Mammary epithelial cell (primary cell): ENCODE data around the gene BIK.

ENCODE experiments used
- EZH2 ChIP-seq: IDR thresholded peaks from 2 replicates; pipeline ENCODE4 v1.6.1; 2012; ENCODE audit warnings: low read length, inconsistent platforms, borderline replicate concordance
- TF ChIP-seq, protein P1 (sequence below), 2 donors: IDR thresholded peaks in 1 of 2; conservative IDR thresholded peaks in 1 of 2; 2 replicates each; pipeline ENCODE4 v1.5.1; 2011 to 2012; ENCODE audit warnings: inconsistent platforms in 2 of 2, low read length in 2 of 2, mild to moderate bottlenecking in 2 of 2, control low read depth in 1 of 2, low read depth in 1 of 2; ENCODE audit not compliant: insufficient read depth in 1 of 2; ENCODE audit errors: extremely low read depth in 1 of 2

DNA sequence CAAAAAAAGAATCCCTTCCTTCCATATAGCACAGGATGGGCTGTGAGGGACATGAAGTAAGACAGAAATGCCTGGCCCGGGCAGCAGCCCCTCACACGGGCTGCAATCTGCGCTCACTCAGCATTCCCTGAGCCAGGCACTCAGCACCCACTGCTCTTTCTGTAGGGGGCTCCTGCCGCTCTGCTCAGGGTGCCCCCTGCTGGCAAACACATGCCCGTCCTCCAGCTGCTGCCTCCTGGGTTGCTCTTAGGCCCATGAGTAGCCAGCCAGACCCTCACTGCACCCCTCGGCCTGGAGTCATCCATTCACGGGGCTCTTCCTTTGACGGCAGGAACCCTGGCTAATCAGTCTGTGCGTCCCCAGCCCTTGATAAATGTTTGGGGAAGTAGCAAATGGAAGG, 25.7 kb downstream of the BIK start:
- TF ChIP-seq, protein P1, sequence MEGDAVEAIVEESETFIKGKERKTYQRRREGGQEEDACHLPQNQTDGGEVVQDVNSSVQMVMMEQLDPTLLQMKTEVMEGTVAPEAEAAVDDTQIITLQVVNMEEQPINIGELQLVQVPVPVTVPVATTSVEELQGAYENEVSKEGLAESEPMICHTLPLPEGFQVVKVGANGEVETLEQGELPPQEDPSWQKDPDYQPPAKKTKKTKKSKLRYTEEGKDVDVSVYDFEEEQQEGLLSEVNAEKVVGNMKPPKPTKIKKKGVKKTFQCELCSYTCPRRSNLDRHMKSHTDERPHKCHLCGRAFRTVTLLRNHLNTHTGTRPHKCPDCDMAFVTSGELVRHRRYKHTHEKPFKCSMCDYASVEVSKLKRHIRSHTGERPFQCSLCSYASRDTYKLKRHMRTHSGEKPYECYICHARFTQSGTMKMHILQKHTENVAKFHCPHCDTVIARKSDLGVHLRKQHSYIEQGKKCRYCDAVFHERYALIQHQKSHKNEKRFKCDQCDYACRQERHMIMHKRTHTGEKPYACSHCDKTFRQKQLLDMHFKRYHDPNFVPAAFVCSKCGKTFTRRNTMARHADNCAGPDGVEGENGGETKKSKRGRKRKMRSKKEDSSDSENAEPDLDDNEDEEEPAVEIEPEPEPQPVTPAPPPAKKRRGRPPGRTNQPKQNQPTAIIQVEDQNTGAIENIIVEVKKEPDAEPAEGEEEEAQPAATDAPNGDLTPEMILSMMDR (conservative IDR thresholded peaks at IDR 0.05 in 1 of 2, IDR thresholded peaks at IDR 0.05 in 1 of 2; ENCODE audit: extremely low read depth in 1 of 2, insufficient read depth in 1 of 2, low read depth in 1 of 2, low read length in 2 of 2), result peak; percentile 44 to 61
- TF ChIP-seq EZH2, result no peak
